ENCODE measurements around the gene GRXCR2. TPM values are rescaled to one million over a fixed set of nuclear protein-coding genes. Genes with fewer than 3 reads are reported as not detected.

The GRXCR2 gene
- not detected in 2 replicates for total RNA-seq

GRCh38 chr5:145872914-145873313 lies at the start of gene GRXCR2:
Gene GRXCR2, minus strand, starts transcription at chr5:145873014. Its CDS starts 46 bp downstream, at chr5:145872968.

GRCh38 chr5:145834917-145835847 lies 37.6 kb downstream of the GRXCR2 start, which contains the start of gene PRELID2:
Gene PRELID2, minus strand, starts transcription at chr5:145835342. Its CDS starts 91 bp downstream, at chr5:145835251.

Other genes starting within 250 kb of the GRXCR2 start
- 25.6 and 28.3 TPM in 2 replicates for gene PRELID2, start 37.7 kb downstream of the GRXCR2 start, total RNA-seq
- gene SH3RF2, start 63.6 kb upstream of the GRXCR2 start, total RNA-seq, result 10.1 and 11.9 TPM in 2 replicates
- not detected in 2 replicates for gene PLAC8L1, start 232.6 kb upstream of the GRXCR2 start, total RNA-seq